ENCODE results near the gene TNN.

TNN gene

DNA sequence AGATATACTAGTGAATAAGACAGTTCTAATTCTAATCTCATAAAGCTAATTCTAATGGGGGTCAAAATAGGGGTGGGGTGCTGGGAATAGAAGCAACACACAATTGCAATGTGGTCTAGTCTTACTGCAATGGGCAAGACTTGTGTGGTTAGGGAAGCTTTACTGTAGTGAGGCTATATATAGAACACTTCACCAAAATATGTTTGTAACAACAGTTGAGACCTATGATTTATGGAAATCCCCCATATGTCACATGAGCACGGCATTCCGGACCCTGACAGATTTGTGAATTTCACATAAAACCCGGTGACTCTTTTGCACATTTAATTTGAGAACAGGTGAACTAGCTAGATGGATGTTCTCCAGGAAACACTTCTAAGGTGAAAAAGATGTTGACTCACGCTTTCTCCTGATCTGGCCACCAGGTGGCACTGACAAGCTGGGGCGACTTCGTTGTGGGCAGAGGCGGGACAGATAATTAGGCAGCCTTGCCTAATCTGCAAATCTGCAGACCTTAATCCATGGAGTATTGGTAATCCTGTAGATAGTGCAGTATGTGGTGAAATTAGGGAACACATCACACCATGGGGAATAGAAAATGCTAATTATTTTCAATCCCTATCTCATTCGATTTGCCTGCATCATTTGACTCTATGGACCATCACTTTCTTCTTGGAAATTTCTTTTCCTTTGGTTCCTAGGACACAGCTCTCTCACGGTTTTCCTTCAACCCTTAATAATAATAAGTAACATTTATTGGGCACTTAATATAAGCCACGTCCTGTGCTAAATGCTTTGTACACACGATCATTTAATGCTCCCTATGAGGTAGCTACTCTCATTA lies 87.2 kb downstream of the TNN start:
- peak; percentile 87 for TF ChIP-seq CTCF (IDR thresholded peaks at IDR 0.05; ENCODE audit: insufficient read depth, low read depth, low read length, missing control alignments)
- H3K4me3 ChIP-seq (ENCODE audit: low read depth, low read length) = no peak overlapping the region
- peak; percentile 80 for DNase-seq (ENCODE audit: low read depth)

GRCh38 chr1:175155473-175155856 lies 87.8 kb downstream of the TNN start:
- no peak for TF ChIP-seq CTCF (IDR thresholded peaks at IDR 0.05; ENCODE audit: insufficient read depth, low read depth, low read length, missing control alignments)
- H3K4me3 ChIP-seq (ENCODE audit: low read depth, low read length) = no peak overlapping the region
- peak; percentile 27 for DNase-seq (ENCODE audit: low read depth)

- TF ChIP-seq CTCF (IDR thresholded peaks at IDR 0.05; ENCODE audit: insufficient read depth, low read depth, low read length, missing control alignments) = no peak
- H3K4me3 ChIP-seq (ENCODE audit: low read depth, low read length) = no peak overlapping the region
- no peak for DNase-seq (ENCODE audit: low read depth)
Measured at GRCh38 chr1:175155936-175156335, 88.3 kb downstream of the TNN start.

GRCh38 chr1:175157200-175157599 lies 89.6 kb downstream of the TNN start:
- no peak for TF ChIP-seq CTCF (IDR thresholded peaks at IDR 0.05; ENCODE audit: insufficient read depth, low read depth, low read length, missing control alignments)
- no peak for DNase-seq (ENCODE audit: low read depth)

DNA sequence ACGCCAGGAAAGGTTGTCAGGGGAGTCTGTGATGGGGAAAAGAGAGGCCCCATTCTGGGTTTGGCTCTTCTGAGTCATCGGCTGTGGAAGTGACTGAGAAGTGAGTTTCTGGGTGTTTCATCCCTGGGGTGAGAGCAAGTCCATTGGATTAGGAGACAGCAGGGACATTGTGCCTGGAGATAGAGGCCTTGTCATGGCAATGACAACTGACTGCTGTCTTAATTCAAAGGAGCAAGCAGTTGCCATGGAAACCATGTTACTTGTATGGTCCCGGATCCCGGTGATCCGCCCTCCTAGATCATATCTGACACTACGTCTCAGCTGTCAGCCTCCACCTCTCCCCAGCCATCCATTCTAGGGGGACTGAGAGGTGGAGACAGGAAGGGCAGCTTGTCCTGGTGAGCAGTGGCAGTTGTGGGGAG lies 90.5 kb downstream of the TNN start:
- no peak for TF ChIP-seq CTCF (IDR thresholded peaks at IDR 0.05; ENCODE audit: insufficient read depth, low read depth, low read length, missing control alignments)
- DNase-seq (ENCODE audit: low read depth) = no peak
- no peak overlapping the region for H3K4me3 ChIP-seq (ENCODE audit: low read depth, low read length)

More at GRCh38 chr1:175157200-175157599, 89.6 kb downstream of the TNN start:
- H3K4me3 ChIP-seq (ENCODE audit: low read depth, low read length) = no peak overlapping the region

GRCh38 chr1:175162955-175163354 lies 95.3 kb downstream of the TNN start:
- no peak for DNase-seq (ENCODE audit: low read depth)
- no peak for TF ChIP-seq CTCF (IDR thresholded peaks at IDR 0.05; ENCODE audit: insufficient read depth, low read depth, low read length, missing control alignments)
- H3K4me3 ChIP-seq (ENCODE audit: low read depth, low read length) = no peak overlapping the region

GRCh38 chr1:175163702-175164101 lies 96.1 kb downstream of the TNN start:
- DNase-seq (ENCODE audit: low read depth) = no peak
- no peak overlapping the region for H3K4me3 ChIP-seq (ENCODE audit: low read depth, low read length)
- TF ChIP-seq CTCF (IDR thresholded peaks at IDR 0.05; ENCODE audit: insufficient read depth, low read depth, low read length, missing control alignments) = no peak

All from GM12865 (cell line).